K562 (cell line): ENCODE measurements around the gene FBXO9. TPM values are rescaled to one million over a fixed set of nuclear protein-coding genes. Genes with fewer than 3 reads are reported as not detected.
A peak's percentile ranks its signal among the peaks of the same experiment; 100 is the strongest.

Experiments used
- AFF1 ChIP-seq, 2 experiments: fragments of 450-650 bp; IDR thresholded peaks; 2 replicates each; pipeline ENCODE4 v1.6.1; 2018; ENCODE audit warnings: mild to moderate bottlenecking in 2 of 2, low read depth in 1 of 2; ENCODE audit not compliant: partially characterized antibody in 2 of 2
- CEBPB ChIP-seq: fragments of 450-650 bp; IDR thresholded peaks from 2 replicates; pipeline ENCODE4 v1.6.1; 2016; ENCODE audit warnings: missing genetic modification characterization, missing compliant biosample characterization
- CXXC5 ChIP-seq: fragments of 250-450 bp; sonication (Bioruptor Pico); IDR thresholded peaks from 2 replicates; pipeline ENCODE4 v1.8.0; 2022; ENCODE audit warnings: inconsistent platforms, mild to moderate bottlenecking, moderate library complexity
- DPF2 ChIP-seq: fragments of 450-650 bp; IDR thresholded peaks from 2 replicates; pipeline ENCODE4 v1.6.1; 2016
- KHSRP ChIP-seq: fragments of 450-650 bp; IDR thresholded peaks from 2 replicates; pipeline ENCODE4 v1.6.1; 2017
- LARP7 ChIP-seq: fragments of 450-650 bp; IDR thresholded peaks from 2 replicates; pipeline ENCODE4 v1.6.1; 2016
- PHF8 ChIP-seq: fragments of 200-600 bp; sonication (generic); IDR thresholded peaks from 2 replicates; pipeline ENCODE4 v1.6.1; 2012; ENCODE audit warnings: mixed run types, mild to moderate bottlenecking, inconsistent platforms, low read length, moderate library complexity, borderline replicate concordance
- PPARD ChIP-seq: fragments of 250-450 bp; sonication (Bioruptor Pico); IDR thresholded peaks from 2 replicates; pipeline ENCODE4 v1.8.0; 2022; ENCODE audit warnings: inconsistent platforms, mild to moderate bottlenecking, moderate library complexity
- RAD21 ChIP-seq, 2 experiments: fragments of 250-450 bp in 1 of 2; fragments of 450-650 bp in 1 of 2; sonication (Bioruptor Pico) in 1 of 2; formaldehyde crosslinking in 1 of 2; IDR thresholded peaks in 1 of 2; conservative IDR thresholded peaks in 1 of 2; 2 replicates each; pipeline versions ENCODE4 v1.4.0 to v1.8.0; 2020 to 2022; ENCODE audit warnings: mild to moderate bottlenecking in 2 of 2, moderate library complexity in 1 of 2
- ZBTB1 ChIP-seq: sonication (generic); formaldehyde crosslinking; IDR thresholded peaks from 2 replicates; pipeline ENCODE4 v1.8.1; 2023; ENCODE audit warnings: missing genetic modification reagents, low read depth, mild to moderate bottlenecking, borderline replicate concordance
- ZBTB12 ChIP-seq: fragments of 250-450 bp; sonication (Bioruptor Pico); IDR thresholded peaks from 2 replicates; pipeline ENCODE4 v1.4.0; 2020
- ZFP1 ChIP-seq: fragments of 450-650 bp; formaldehyde crosslinking; IDR thresholded peaks from 2 replicates; pipeline ENCODE4 v1.4.0; 2020; ENCODE audit warnings: mild to moderate bottlenecking, mixed read lengths
- ZNF407 ChIP-seq: fragments of 450-650 bp; IDR thresholded peaks from 2 replicates; pipeline ENCODE4 v1.6.1; 2016; ENCODE audit warnings: low read depth
- ZNF717 ChIP-seq: fragments of 250-450 bp; sonication (Bioruptor Pico); IDR thresholded peaks from 2 replicates; pipeline ENCODE4 v1.5.0; 2021
- polyA plus RNA-seq, 8 experiments: library from polyadenylated mRNA; depleted of rRNA in 4 of 8; stranded (reverse) in 5 of 8; unstranded in 3 of 8; fragments of >200 nt; fragmentation: Nextera tagmentation in 2 of 8; fragmentation: Illumina TruSeq in 1 of 8; extraction: Ambion mirVana in 2 of 8; extraction: Trizol in 1 of 8; gene quantifications; 2 replicates each; pipeline versions ENCODE4 v1.2.1 to v1.2.3, GENCODE V29; 2011 to 2014; ENCODE audit warnings: inconsistent platforms in 1 of 8, missing spikeins in 1 of 8
- total RNA-seq, 7 experiments: library from RNA; depleted of rRNA in 6 of 7; stranded (reverse); fragments of >200 nt in 6 of 7; fragmentation: Illumina TruSeq in 2 of 7; extraction: Trizol in 2 of 7; gene quantifications; 2 replicates each; pipeline versions ENCODE4 v1.2.1 to v1.2.3, GENCODE V29; 2011 to 2021; ENCODE audit warnings: low replicate concordance in 1 of 7

FBXO9 gene
- total and polyA plus RNA-seq, 9 of the 15 experiments (the other 6 are each of a cell fraction or from before 2014, with no cell fraction given), result 10.1 to 85.3 (median 51.4) TPM

GRCh38 chr6:53065266-53066076 is at the start of gene FBXO9 (continued):
- TF ChIP-seq ZNF407, result no peak
- no peak for TF ChIP-seq KHSRP
- TF ChIP-seq AFF1 (IDR thresholded peaks at IDR 0.05; ENCODE audit: low read depth in 1 of 2, partially characterized antibody in 2 of 2), result no peak
- no peak for TF ChIP-seq DPF2
- TF ChIP-seq ZNF717, result no peak
- TF ChIP-seq CEBPB (tag), result no peak
- TF ChIP-seq LARP7, result no peak
- no peak for TF ChIP-seq ZFP1 (CRISPR knock-in tag)
- TF ChIP-seq ZBTB1 (CRISPR knock-in tag), result 0 out of 2 replicates have a peak, but pooled peaks have one; percentile 32
- no peak for TF ChIP-seq RAD21 (CRISPR knock-in tag; conservative IDR thresholded peaks at IDR 0.05 in 1 of 2, IDR thresholded peaks at IDR 0.05 in 1 of 2)
- TF ChIP-seq CXXC5 (CRISPR knock-in tag), result 0 out of 2 replicates have a peak, but pooled peaks have one; percentile 59
- TF ChIP-seq PHF8, result peak; percentile 68; the same call in 1 of the 2 replicates
- TF ChIP-seq ZBTB12 (CRISPR knock-in tag), result 0 out of 2 replicates have a peak, but pooled peaks have one; percentile 11
- no peak for TF ChIP-seq PPARD (CRISPR knock-in tag)
